Measurements from ENCODE around the gene SLC9A9. TPM values are rescaled to one million over a fixed set of nuclear protein-coding genes. Genes with fewer than 3 reads are reported as not detected.
A peak's percentile ranks its signal among the peaks of the same experiment; 100 is the strongest.

SLC9A9 gene
- total RNA-seq, 1 experiment from 2014 or later: 2.2 TPM

DNA sequence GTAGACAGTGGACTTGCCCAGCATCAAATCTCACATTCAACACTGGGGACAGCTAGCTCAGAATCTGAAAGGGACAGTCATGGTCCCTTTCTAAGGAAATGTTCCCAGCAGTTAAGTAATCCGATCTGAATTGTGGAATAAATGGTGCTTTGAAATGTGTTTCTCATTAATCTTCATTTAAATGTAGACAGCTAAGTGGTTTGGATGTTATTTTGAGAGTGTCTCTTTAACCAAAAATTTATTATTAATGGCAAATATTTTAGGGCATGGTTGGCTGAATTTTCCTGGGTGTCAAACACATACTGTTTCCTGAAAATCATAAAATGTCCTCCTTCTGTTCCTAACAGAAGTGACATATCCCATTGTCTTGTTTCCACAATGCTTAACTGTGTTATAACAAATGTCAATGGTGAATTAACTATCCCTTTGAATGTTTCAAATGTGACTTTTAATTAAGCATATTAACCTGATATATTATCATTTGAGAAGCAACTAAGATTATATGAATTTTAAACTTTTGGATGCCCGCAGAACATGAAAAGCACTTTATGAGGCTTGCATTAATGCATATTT lies 517.9 kb downstream of the SLC9A9 start:
- intact Hi-C loops (cut with micrococcal nuclease): no loop called here
- Mint-ChIP-seq H3K4me3 (ENCODE audit: unreplicated experiment) (no peak overlapping the region), H3K4me1 (ENCODE audit: insufficient read depth, unreplicated experiment) (peaks cover 6% of the 10 kb centered on the region), H3K27me3 (ENCODE audit: insufficient read depth, unreplicated experiment) (no peaks in the 10 kb centered on the region), H3K27ac (ENCODE audit: low read depth, unreplicated experiment) (no peak overlapping the region), H3K9me3 (ENCODE audit: unreplicated experiment) (no peaks in the 10 kb centered on the region), H3K36me3 (ENCODE audit: insufficient read depth, unreplicated experiment) (no peaks in the 10 kb centered on the region)
- DNase-seq (ENCODE audit: unreplicated experiment): no peak
- TF ChIP-seq, protein P1, sequence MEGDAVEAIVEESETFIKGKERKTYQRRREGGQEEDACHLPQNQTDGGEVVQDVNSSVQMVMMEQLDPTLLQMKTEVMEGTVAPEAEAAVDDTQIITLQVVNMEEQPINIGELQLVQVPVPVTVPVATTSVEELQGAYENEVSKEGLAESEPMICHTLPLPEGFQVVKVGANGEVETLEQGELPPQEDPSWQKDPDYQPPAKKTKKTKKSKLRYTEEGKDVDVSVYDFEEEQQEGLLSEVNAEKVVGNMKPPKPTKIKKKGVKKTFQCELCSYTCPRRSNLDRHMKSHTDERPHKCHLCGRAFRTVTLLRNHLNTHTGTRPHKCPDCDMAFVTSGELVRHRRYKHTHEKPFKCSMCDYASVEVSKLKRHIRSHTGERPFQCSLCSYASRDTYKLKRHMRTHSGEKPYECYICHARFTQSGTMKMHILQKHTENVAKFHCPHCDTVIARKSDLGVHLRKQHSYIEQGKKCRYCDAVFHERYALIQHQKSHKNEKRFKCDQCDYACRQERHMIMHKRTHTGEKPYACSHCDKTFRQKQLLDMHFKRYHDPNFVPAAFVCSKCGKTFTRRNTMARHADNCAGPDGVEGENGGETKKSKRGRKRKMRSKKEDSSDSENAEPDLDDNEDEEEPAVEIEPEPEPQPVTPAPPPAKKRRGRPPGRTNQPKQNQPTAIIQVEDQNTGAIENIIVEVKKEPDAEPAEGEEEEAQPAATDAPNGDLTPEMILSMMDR (IDR thresholded peaks at IDR 0.05; ENCODE audit: unreplicated experiment): no peak
- ChIA-PET CTCF (interaction anchor here (0.6 kb wide), 1 partner anchor 347 kb away, joined by 3 read pairs; no protein-coding TSS in a partner anchor), POLR2A (no interaction called here)
- BruUV-seq (replicated peaks): no TSS peak

DNA sequence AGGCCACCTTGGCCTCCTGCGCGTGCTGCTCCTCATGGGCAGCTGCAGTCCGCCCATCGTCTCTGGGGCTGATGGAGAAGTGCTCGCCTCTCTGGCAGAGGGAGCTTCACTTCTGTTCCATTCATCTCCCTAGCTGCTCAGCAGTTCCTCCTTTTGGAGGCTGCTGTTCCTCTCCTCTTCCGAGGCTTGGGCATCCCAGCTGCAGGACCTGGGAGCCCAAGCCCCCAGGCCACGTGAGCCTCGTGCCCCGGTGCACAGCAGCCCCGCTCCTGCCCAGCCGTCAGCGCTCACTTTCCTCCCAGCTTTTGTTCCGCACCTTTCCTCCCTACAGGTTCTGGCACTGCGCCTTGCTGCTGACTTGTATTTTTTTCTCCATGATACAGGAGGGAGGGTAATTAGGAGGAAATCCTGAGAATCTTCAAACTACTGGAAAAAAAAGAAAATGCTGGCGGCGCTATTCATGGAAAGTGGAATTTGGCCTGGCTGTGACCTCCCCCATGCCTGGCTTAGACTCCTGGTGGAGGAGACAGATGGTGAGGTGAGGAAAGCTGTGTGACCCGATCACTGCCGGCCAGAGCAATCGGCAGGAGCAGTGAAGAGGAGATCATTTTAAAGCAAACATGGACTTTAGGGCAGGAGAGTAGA lies 518.6 kb downstream of the SLC9A9 start:
- TF ChIP-seq, protein P1 (IDR thresholded peaks at IDR 0.05; ENCODE audit: unreplicated experiment): no peak
- Mint-ChIP-seq H3K9me3 (ENCODE audit: unreplicated experiment) (no peaks in the 10 kb centered on the region), H3K4me3 (ENCODE audit: unreplicated experiment) (no peak overlapping the region), H3K27me3 (ENCODE audit: insufficient read depth, unreplicated experiment) (no peaks in the 10 kb centered on the region), H3K36me3 (ENCODE audit: insufficient read depth, unreplicated experiment) (no peaks in the 10 kb centered on the region), H3K27ac (ENCODE audit: low read depth, unreplicated experiment) (no peak overlapping the region), H3K4me1 (ENCODE audit: insufficient read depth, unreplicated experiment) (peaks cover 6% of the 10 kb centered on the region)
- intact Hi-C loops (cut with micrococcal nuclease): loop anchor here (2.0 kb wide), 1 partner anchor 195 kb away; no protein-coding TSS in a partner anchor
- DNase-seq (ENCODE audit: unreplicated experiment): no peak
- BruUV-seq (replicated peaks): no TSS peak
- ChIA-PET POLR2A (no interaction called here), CTCF (interaction anchor here (0.6 kb wide), 1 partner anchor 316 kb away, joined by 3 read pairs; no protein-coding TSS in a partner anchor)

DNA sequence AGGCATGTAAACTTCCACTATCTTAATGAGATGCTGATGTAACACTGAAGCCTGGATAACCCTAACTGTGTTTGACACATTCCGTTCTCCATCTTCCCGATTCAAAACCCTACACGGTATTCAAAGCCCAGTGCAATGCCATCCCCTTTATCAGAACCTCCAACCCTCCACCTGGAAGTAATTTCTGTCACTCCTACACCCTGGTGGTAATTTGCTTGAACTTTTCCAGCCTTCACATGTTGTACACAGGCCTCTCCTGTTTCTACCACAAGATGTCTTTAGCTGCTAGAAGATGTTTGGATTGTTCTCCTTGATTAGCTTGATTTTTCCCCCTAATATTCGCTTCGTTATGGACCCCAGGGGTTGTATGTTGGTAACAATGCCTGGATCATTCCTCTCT lies 519.8 kb downstream of the SLC9A9 start:
- Mint-ChIP-seq H3K9me3 (ENCODE audit: unreplicated experiment) (no peaks in the 10 kb centered on the region), H3K27ac (ENCODE audit: low read depth, unreplicated experiment) (no peak overlapping the region), H3K36me3 (ENCODE audit: insufficient read depth, unreplicated experiment) (no peaks in the 10 kb centered on the region), H3K27me3 (ENCODE audit: insufficient read depth, unreplicated experiment) (no peaks in the 10 kb centered on the region), H3K4me1 (ENCODE audit: insufficient read depth, unreplicated experiment) (peaks cover 6% of the 10 kb centered on the region), H3K4me3 (ENCODE audit: unreplicated experiment) (no peak overlapping the region)
- no peak for DNase-seq (ENCODE audit: unreplicated experiment)
- CTCF ChIA-PET: interaction anchor here (0.6 to 0.8 kb wide), 3 partner anchors 51 to 955 kb away, joined by 3 to 4 read pairs (median 3); no protein-coding TSS in a partner anchor
- intact Hi-C loops (cut with micrococcal nuclease): loop anchor here (2.0 kb wide), 1 partner anchor 194 kb away; no protein-coding TSS in a partner anchor
- BruUV-seq (replicated peaks): no TSS peak
- POLR2A ChIA-PET: no interaction called here
- TF ChIP-seq, protein P1 (IDR thresholded peaks at IDR 0.05; ENCODE audit: unreplicated experiment): peak; percentile 16

DNA sequence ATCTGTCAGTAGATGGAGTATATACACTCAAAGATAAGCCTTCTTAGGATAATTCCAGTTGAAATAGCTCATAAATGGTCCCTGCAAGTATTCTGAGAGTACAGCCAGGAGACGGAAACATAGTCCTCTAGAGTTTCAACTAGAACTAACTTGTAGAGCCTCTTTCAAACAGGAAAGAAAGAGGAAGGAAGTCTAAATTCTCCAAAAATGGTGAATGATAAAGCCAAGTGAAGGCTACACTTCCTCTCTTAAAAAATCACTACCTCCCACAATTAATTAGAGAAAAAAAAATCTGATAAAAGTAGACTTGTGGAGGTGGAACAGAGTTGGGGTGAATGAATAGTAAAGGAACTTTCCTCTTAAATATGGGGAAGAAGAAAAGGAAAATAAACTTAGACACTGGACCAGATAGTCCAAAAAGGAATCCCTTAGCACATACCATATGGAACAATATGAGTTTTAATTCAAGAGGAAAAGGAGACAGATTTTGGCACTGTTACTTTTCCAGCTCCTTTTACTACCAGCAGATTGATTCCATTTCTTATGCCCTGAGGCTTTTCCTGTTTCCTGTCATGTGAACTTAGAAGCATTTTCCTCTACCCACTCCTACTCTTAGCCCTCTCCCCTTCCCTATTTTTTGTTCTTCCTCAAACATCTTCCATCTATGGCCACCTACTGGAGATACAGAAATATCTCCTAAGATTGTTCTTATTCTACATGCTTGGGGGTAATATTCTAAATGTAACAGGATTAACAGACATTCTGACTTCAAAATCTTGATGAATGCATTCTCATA lies 521.1 kb downstream of the SLC9A9 start:
- peak; percentile 24 for DNase-seq (ENCODE audit: unreplicated experiment)
- POLR2A ChIA-PET: no interaction called here
- TF ChIP-seq, protein P1 (IDR thresholded peaks at IDR 0.05; ENCODE audit: unreplicated experiment): no peak
- no peaks in the 10 kb centered on the region for H3K27me3 Mint-ChIP-seq (ENCODE audit: insufficient read depth, unreplicated experiment)
- no peaks in the 10 kb centered on the region for H3K36me3 Mint-ChIP-seq (ENCODE audit: insufficient read depth, unreplicated experiment)
- no peaks in the 10 kb centered on the region for H3K9me3 Mint-ChIP-seq (ENCODE audit: unreplicated experiment)
- H3K27ac Mint-ChIP-seq (ENCODE audit: low read depth, unreplicated experiment): no peak overlapping the region
- intact Hi-C loops (cut with micrococcal nuclease): loop anchor here (1.0 kb wide), 1 partner anchor 317 kb away; no protein-coding TSS in a partner anchor
- BruUV-seq (replicated peaks): no TSS peak
- CTCF ChIA-PET: interaction anchor here (0.6 to 0.7 kb wide), 6 partner anchors 12 to 332 kb away, joined by 3 to 4 read pairs (median 3); no protein-coding TSS in a partner anchor
- peaks cover 6% of the 10 kb centered on the region for H3K4me1 Mint-ChIP-seq (ENCODE audit: insufficient read depth, unreplicated experiment)
- no peak overlapping the region for H3K4me3 Mint-ChIP-seq (ENCODE audit: unreplicated experiment)

Measured in MCF 10A (cell line).